ENCODE data around the gene LYPD1. TPM values are rescaled to one million over a fixed set of nuclear protein-coding genes. Genes with fewer than 3 reads are reported as not detected.
A peak's percentile ranks its signal among the peaks of the same experiment; 100 is the strongest.

LYPD1 gene
- total RNA-seq (2014; rRNA removed; shearing (Covaris generic)) = 4.2 TPM in 2 replicates
- polyA plus RNA-seq (2016; fragmentation: Nextera tagmentation; extraction: Ambion mirVana) = 1.5 and 1.7 TPM in 2 replicates
- long read RNA-seq, transcript LYPD1-202 (3 exons, 1,891 nt) = major isoform, 6 of 6 reads
- long read RNA-seq, partial matches to known transcripts = 0 of 6 reads
- long read RNA-seq, other reads (novel, unspliced or antisense) = 0 of 6 reads

- Histone ChIP-seq H3K27me3 (ENCODE audit: insufficient read depth) (peaks cover 92% of the 10 kb centered on the region), H3K4me3 (peak within 1 kb of the TSS; percentile 79), H3K9me2 (ENCODE audit: insufficient read depth) (no peaks in the 10 kb centered on the region), H4K20me1 (replicated peaks; ENCODE audit: insufficient read depth) (no peaks in the 10 kb centered on the region), H3K27ac (ENCODE audit: low read depth) (no peak within 1 kb of the TSS), H2AFZ (peak within 1 kb of the TSS; percentile 80), H3F3A (replicated peaks; ENCODE audit: low read depth) (no peaks in the 10 kb centered on the region), H3K4me2 (peak within 1 kb of the TSS; percentile 93), H3K79me2 (replicated peaks; ENCODE audit: insufficient read depth) (no peaks in the 10 kb centered on the region), H3K36me3 (ENCODE audit: insufficient read depth) (no peaks in the 10 kb centered on the region), H3K4me1 (ENCODE audit: insufficient read depth) (peaks cover 18% of the 10 kb centered on the region)
- Mint-ChIP-seq H3K4me3 (peak within 1 kb of the TSS; percentile 80), H3K36me3 (ENCODE audit: low read depth) (no peaks in the 10 kb centered on the region), H3K4me1 (peaks cover 15% of the 10 kb centered on the region), H3K9me3 (no peaks in the 10 kb centered on the region), H3K27ac (no peak within 1 kb of the TSS), H3K27me3 (ENCODE audit: insufficient read depth, low read depth, poor library complexity) (peaks cover 52% of the 10 kb centered on the region)
- TF ChIP-seq POLR2AphosphoS5 (IDR thresholded peaks at IDR 0.05; ENCODE audit: low read depth) = no peak; the same call in 1 of the 2 replicates
- TF ChIP-seq ZNF331 (CRISPR knock-in tag; IDR thresholded peaks at IDR 0.05; ENCODE audit: low read depth) = no peak
- no peak for TF ChIP-seq ZNF462 (CRISPR knock-in tag; IDR thresholded peaks at IDR 0.05)
- TF ChIP-seq CREB1 (CRISPR knock-in tag; IDR thresholded peaks at IDR 0.05; ENCODE audit: low read depth) = no peak
- no peak for TF ChIP-seq JUNB (IDR thresholded peaks at IDR 0.05; ENCODE audit: unreplicated experiment)
- DNase-seq (ENCODE audit: low spot score) (peak; percentile 71), ATAC-seq (peak; percentile 62)
These were observed at the start of gene LYPD1 for GRCh38 chr2:132669908-132670495. TSS of gene LYPD1 (minus strand) at chr2:132670205. CDS start at chr2:132669932, 273 bp downstream.
